Esophagus muscularis mucosa (tissue), 4 donors: ENCODE data around the gene DNAH1.

Experiments
- CTCF ChIP-seq, 3 experiments: fragments of 200-600 bp in 2 of 3; fragments of 450-650 bp in 1 of 3; sonication (generic) in 2 of 3; IDR thresholded peaks; one replicate each; pipeline ENCODE4 v1.5.1; 2017 to 2019; ENCODE audit warnings: antibody characterized with exemption in 3 of 3, mild to moderate bottlenecking in 2 of 3, moderate library complexity in 1 of 3
- EP300 ChIP-seq: sonication (generic); formaldehyde crosslinking; IDR thresholded peaks from one replicate; pipeline ENCODE4 v1.6.1; 2017; ENCODE audit warnings: antibody characterized with exemption
- POLR2A ChIP-seq: fragments of 450-650 bp; IDR thresholded peaks from one replicate; pipeline ENCODE4 v1.6.1; 2017; ENCODE audit warnings: antibody characterized with exemption, moderate library complexity, mild to moderate bottlenecking, low read depth
- POLR2AphosphoS5 ChIP-seq, 2 donors: sonication (generic); formaldehyde crosslinking; IDR thresholded peaks; one replicate each; pipeline ENCODE4 v1.6.1; 2017; ENCODE audit warnings: antibody characterized with exemption in 2 of 2

- TF ChIP-seq CTCF (IDR thresholded peaks at IDR 0.05) (no peak), POLR2AphosphoS5 (IDR thresholded peaks at IDR 0.05) (no peak), POLR2A (no peak), EP300 (no peak)
Observed at GRCh38 chr3:52391096-52391495, 75.0 kb downstream of the DNAH1 start.
